Stimulated activated CD4-positive, alpha-beta T cell treated with anti-CD3 and anti-CD28 coated beads, TNF-alpha, amount 100 ng/mL, for 24 hours (primary cell): ENCODE measurements around the gene MUC15.
"Not testable (repeated sequence)": the region's sequence is repeated elsewhere in the genome, so short reads cannot be mapped to it uniquely, and the experiment has no call there.

Source experiments
- DNase-seq, 3 experiments: peaks; one replicate each; pipeline ENCODE4 v3.0.0-alpha.2; 2020; ENCODE audit warnings: low read depth in 3 of 3

MUC15 gene

GRCh38 chr11:26571861-26572654 is at the start of gene MUC15:
Gene MUC15 (minus strand): TSS chr11:26572263. CDS start chr11:26567094, 5,169 bp downstream.
- DNase-seq, result no peak

- no peak for DNase-seq
Measured at GRCh38 chr11:26621132-26621531, 49.1 kb upstream of the MUC15 start.

GRCh38 chr11:26620282-26621045 is 48.4 kb upstream of the MUC15 start:
- no peak for DNase-seq

- DNase-seq, result no peak
Measured at GRCh38 chr11:26618441-26618840, 46.4 kb upstream of the MUC15 start.

GRCh38 chr11:26613759-26614158 is 41.7 kb upstream of the MUC15 start:
- no peak for DNase-seq

GRCh38 chr11:26608507-26609146 is 36.6 kb upstream of the MUC15 start:
- no peak for DNase-seq

- no peak for DNase-seq
Measured at GRCh38 chr11:26607725-26608506, 35.9 kb upstream of the MUC15 start.

GRCh38 chr11:26599876-26600434 is 27.9 kb upstream of the MUC15 start:
- no peak for DNase-seq

- no peak for DNase-seq
Measured at GRCh38 chr11:26599425-26599824, 27.4 kb upstream of the MUC15 start.

- DNase-seq, result no peak
Measured at GRCh38 chr11:26597899-26598298, 25.8 kb upstream of the MUC15 start.

- not testable (repeated sequence) for DNase-seq
Measured at GRCh38 chr11:26597049-26597689, 25.1 kb upstream of the MUC15 start.

- not testable (repeated sequence) for DNase-seq
Measured at GRCh38 chr11:26595207-26595865, 23.3 kb upstream of the MUC15 start.

GRCh38 chr11:26593691-26594090 is 21.6 kb upstream of the MUC15 start:
- no peak for DNase-seq

GRCh38 chr11:26587073-26587472 is 15.0 kb upstream of the MUC15 start:
- no peak for DNase-seq

- no peak for DNase-seq
Measured at GRCh38 chr11:26584818-26585217, 12.8 kb upstream of the MUC15 start.

- no peak for DNase-seq
Measured at GRCh38 chr11:26583550-26583949, 11.5 kb upstream of the MUC15 start.

- no peak for DNase-seq
Measured at GRCh38 chr11:26580929-26581328, 8.9 kb upstream of the MUC15 start.

GRCh38 chr11:26579683-26580082 is 7.6 kb upstream of the MUC15 start:
- no peak for DNase-seq

- DNase-seq, result no peak
Measured at GRCh38 chr11:26578998-26579661, 7.1 kb upstream of the MUC15 start.

- no peak for DNase-seq
Measured at GRCh38 chr11:26575946-26576345, 3.9 kb upstream of the MUC15 start.
